NCI-H2196 treated with DMSO at 0.1 percent for 48 hours (cell line): ENCODE measurements around the gene OSBPL6.
A peak's percentile ranks its signal among the peaks of the same experiment; 100 is the strongest.

Experiments
- DNase-seq: peaks from one replicate; lab custom pipeline; 2025; ENCODE audit not compliant: unreplicated experiment; lab: John Stamatoyannopoulos, UW

Gene OSBPL6

DNA sequence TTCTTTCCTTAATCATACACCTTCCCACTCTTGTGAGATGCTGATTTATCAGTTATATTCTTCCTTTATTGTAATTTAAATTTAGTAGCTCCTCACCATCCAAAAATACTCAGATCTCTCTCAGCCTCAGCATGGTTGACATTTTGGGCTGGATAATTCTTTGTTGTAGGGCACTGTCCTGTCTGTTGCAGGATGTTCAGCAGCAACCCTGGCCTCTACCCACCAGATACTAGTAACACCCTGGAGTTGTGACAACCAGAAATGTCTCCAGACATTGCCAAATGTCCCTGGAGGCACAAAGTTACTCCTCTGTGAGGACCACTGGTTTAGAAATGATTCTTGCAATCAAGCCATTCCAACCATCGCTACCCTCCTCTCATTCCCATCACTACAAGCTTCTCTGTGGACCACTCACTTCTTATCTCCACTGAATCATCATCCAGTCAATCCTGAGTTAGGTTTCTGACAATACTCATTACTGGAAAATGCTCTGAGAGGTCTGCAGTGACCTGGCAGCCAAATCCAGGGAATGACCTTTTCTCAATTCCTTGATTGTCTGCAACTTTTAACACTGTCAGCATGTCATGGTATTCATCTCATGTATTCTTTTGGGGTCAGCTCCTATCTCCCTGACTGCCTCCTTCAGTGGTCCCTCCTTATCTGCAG lies 43.3 kb downstream of the OSBPL6 start:
- DNase-seq = no peak

GRCh38 chr2:178238154-178238521 lies 43.8 kb downstream of the OSBPL6 start:
- no peak for DNase-seq

GRCh38 chr2:178238750-178239149 lies 44.4 kb downstream of the OSBPL6 start:
- no peak for DNase-seq

GRCh38 chr2:178241844-178242551 lies 47.7 kb downstream of the OSBPL6 start:
- peak; percentile 26 for DNase-seq

DNA sequence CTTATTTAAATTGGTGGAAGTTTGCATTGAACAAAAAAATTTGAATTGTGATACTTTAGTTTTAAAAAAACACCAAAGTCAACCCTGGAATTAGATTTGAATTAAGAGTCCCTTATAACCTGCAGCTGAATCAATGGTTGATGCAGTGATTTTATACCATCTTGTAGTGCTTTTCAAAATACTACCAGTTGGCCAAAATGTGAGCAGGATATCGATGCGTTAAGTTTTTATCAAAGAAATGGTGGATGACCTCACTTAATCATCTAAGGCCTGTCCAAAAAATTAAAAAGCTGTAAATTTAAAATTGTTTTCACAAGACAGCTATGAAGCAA lies 48.2 kb downstream of the OSBPL6 start:
- no peak for DNase-seq

- no peak for DNase-seq
Measured at GRCh38 chr2:178243961-178244360, 49.6 kb downstream of the OSBPL6 start.

GRCh38 chr2:178244777-178245176 lies 50.5 kb downstream of the OSBPL6 start:
- DNase-seq = no peak

GRCh38 chr2:178246696-178247095 lies 52.4 kb downstream of the OSBPL6 start:
- DNase-seq = no peak

DNA sequence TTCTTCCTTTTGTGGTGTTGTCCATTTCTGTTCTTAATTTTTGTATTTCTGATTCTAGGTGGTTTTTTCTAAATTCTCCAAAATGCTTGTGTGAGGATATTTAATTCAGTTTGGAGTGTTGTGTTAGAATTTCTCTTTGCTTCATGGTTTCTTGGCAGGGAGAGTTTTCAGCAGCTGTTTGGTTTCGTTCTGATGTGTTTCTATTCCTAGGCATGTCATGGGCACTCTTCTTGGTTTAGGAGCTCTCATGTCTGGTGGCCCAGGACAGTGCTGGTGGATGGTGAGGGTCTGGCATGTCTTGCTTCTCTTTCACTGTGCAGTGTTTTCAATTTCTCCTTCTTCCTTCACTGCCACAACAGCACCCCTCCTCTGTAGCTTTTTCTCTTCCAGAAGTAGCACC lies 52.9 kb downstream of the OSBPL6 start:
- no peak for DNase-seq

DNA sequence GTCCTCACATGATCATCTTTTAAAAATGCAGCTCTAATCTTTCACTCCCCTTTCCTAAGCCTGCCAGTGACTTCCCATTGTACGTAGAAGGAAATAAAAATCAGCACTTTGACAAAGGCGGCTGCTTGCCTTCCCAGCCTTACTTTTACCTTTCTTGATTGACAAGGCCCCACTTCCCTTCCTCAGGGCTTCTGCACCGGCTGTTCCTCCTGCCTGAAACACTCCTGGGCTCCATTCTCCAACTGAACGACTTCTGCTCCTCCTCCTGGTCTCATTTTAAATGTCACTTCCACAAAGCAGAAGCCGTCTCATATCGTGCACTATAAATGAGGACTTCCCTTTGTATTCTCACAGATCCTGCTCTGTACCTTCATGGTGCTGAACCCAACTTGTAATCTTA lies 56.1 kb downstream of the OSBPL6 start:
- no peak for DNase-seq

- DNase-seq = no peak
Measured at GRCh38 chr2:178251151-178251955, 57.0 kb downstream of the OSBPL6 start.

- DNase-seq = no peak
Measured at GRCh38 chr2:178256382-178257042, 62.2 kb downstream of the OSBPL6 start.

GRCh38 chr2:178257127-178257526 lies 62.8 kb downstream of the OSBPL6 start:
- no peak for DNase-seq

GRCh38 chr2:178258916-178259315 lies 64.6 kb downstream of the OSBPL6 start:
- no peak for DNase-seq

- no peak for DNase-seq
Measured at GRCh38 chr2:178263159-178263860, 69.0 kb downstream of the OSBPL6 start.

DNA sequence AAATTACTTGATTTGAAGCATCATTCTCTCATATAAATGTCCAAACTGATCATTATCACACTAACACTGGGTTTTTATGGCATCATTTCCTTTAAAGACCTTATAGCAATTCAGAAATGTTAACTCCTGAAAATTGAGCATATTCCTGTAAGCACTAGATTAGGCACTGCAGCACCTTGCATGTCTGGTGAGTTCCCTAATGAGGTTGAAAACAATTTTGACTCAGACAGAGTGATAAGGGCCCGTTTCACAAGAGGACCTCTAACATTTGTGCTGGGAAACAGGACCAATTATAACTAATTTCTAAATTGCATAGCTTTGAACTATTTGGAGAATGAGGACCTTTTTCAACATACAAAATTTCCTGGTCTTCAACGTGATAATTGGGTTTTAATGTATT lies 69.9 kb downstream of the OSBPL6 start:
- no peak for DNase-seq

DNA sequence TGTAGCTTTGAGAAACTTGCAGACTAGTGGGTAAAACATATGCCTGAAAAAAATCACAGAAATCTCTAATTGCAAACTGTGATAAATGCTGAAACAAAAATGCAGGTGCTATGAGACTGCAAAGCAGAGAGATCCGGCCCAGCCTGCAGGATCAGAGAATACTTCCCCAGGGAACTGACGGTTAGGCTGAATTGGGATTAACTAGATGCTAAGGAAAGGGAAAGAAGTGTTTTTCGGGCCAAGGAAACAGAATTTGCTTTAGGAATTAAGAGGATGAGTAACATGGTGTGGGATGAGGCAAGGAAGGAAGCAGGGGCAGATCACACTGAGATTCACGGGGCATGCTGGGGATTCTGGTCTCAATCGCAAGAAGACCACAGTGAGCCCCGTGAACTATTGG lies 71.5 kb downstream of the OSBPL6 start:
- no peak for DNase-seq

DNA sequence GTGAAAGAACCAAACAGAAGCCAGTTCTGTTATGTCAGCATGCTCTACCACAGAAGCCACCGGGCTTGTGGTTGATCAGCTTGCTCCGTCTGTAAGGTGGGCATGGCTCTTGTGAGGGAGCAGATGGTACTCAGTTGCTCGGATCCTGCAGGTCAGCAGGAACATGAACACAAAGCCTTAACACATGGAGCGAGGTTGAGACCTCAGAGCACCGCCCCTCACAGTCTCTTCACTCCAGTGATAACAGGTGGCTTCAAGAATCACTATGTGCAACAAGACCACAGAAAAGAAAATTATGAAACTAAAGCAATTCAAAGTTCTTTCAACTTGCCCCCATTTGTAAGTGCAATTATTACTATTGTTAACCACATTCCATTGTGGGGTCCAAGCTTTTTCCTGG lies 72.1 kb downstream of the OSBPL6 start:
- DNase-seq = no peak

DNA sequence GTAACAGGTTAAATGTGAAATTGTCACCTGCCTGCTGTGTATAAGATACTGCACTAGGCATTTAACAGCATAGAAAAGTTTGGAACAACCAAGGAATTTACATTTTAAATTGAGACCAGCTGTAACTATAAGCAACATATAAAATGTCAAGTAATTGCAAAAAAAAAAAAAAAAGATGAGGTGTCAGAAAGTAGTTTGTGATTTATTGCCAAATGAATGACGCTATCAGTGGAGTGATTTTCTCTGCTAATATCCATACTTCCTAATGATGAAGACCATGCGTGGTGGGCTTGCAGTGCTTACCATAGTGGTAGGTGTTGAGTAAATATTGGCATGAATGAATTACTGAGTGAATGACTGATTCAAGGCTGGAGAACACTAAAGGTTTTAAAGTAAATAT lies 73.3 kb downstream of the OSBPL6 start:
- no peak for DNase-seq

DNA sequence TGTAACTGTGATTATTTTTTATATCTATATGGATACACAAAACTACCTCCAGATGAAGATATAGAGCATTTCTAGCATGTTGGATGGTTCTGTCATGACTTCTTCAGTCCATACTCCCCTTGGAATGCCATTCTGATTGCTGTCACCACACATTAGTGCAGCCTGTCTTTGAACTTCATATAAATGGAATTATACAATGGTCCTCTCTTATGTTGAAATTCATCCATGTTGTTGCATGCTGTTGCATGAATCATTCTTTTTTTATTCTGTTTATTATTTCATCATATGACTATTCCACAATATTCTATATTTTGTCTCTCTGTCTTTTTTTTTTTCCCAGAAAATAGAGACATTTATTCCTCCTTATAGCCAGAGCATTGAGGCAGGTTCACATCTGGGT lies 74.1 kb downstream of the OSBPL6 start:
- DNase-seq = no peak
